Left renal pelvis (tissue), 4 donors: Measurements from ENCODE around the gene RAB30. TPM values are rescaled to one million over a fixed set of nuclear protein-coding genes. Genes with fewer than 3 reads are reported as not detected.
"Not testable (repeated sequence)": the region's sequence is repeated elsewhere in the genome, so short reads cannot be mapped to it uniquely, and the experiment has no call there.

Experiments
- DNase-seq, 4 donors: peaks; one replicate each; pipeline ENCODE4 v3.0.0-alpha.2; 2013; ENCODE audit warnings: low read depth in 4 of 4, low spot score in 3 of 4
- polyA plus RNA-seq, 4 donors: library from polyadenylated mRNA; unstranded; fragments of 120-200 nt; gene quantifications; one replicate each; pipeline ENCODE4 v1.2.1, GENCODE V29; 2013; ENCODE audit not compliant: insufficient read length in 4 of 4

The RAB30 gene
- polyA plus RNA-seq, 4 donors: 6.1 to 17.8 (median 8.8) TPM

- no peak for DNase-seq
Observed at GRCh38 chr11:82994604-82995230, 77.0 kb downstream of the RAB30 start.

- no peak for DNase-seq
Observed at GRCh38 chr11:82992223-82992622, 79.5 kb downstream of the RAB30 start.

GRCh38 chr11:82989628-82990404 is 81.9 kb downstream of the RAB30 start:
- no peak for DNase-seq

GRCh38 chr11:82988936-82989627 is 82.6 kb downstream of the RAB30 start:
- DNase-seq: no peak

- DNase-seq: no peak
Observed at GRCh38 chr11:82987997-82988396, 83.7 kb downstream of the RAB30 start.

- DNase-seq: no peak
Observed at GRCh38 chr11:82986446-82986845, 85.3 kb downstream of the RAB30 start.

- DNase-seq: no peak
Observed at GRCh38 chr11:82981852-82982251, 89.8 kb downstream of the RAB30 start.

- DNase-seq: no peak
Observed at GRCh38 chr11:82980947-82981346, 90.8 kb downstream of the RAB30 start.

GRCh38 chr11:82980292-82980691 is 91.4 kb downstream of the RAB30 start:
- DNase-seq: no peak

GRCh38 chr11:82979824-82980223 is 91.9 kb downstream of the RAB30 start:
- no peak for DNase-seq

GRCh38 chr11:82978422-82979099 is 93.1 kb downstream of the RAB30 start:
- no peak for DNase-seq

- DNase-seq: no peak
Observed at GRCh38 chr11:82976786-82977185, 94.9 kb downstream of the RAB30 start.

GRCh38 chr11:82975882-82976281 is 95.8 kb downstream of the RAB30 start:
- no peak for DNase-seq

- DNase-seq: no peak
Observed at GRCh38 chr11:82974851-82975250, 96.8 kb downstream of the RAB30 start.

GRCh38 chr11:82974135-82974534 is 97.6 kb downstream of the RAB30 start:
- no peak for DNase-seq

- DNase-seq: no peak
Observed at GRCh38 chr11:82972103-82972502, 99.6 kb downstream of the RAB30 start.

GRCh38 chr11:82971519-82971946 is 100.2 kb downstream of the RAB30 start:
- DNase-seq: not testable (repeated sequence)

GRCh38 chr11:82970507-82971083 is 101.1 kb downstream of the RAB30 start:
- DNase-seq: not testable (repeated sequence)

- no peak for DNase-seq
Observed at GRCh38 chr11:82969811-82970210, 101.9 kb downstream of the RAB30 start.

- DNase-seq: no peak
Observed at GRCh38 chr11:82967381-82967780, 104.3 kb downstream of the RAB30 start.

- DNase-seq: not testable (repeated sequence)
Observed at GRCh38 chr11:82962021-82962420, 109.7 kb downstream of the RAB30 start.
